ENCODE data around the gene DPYD.

DNA sequence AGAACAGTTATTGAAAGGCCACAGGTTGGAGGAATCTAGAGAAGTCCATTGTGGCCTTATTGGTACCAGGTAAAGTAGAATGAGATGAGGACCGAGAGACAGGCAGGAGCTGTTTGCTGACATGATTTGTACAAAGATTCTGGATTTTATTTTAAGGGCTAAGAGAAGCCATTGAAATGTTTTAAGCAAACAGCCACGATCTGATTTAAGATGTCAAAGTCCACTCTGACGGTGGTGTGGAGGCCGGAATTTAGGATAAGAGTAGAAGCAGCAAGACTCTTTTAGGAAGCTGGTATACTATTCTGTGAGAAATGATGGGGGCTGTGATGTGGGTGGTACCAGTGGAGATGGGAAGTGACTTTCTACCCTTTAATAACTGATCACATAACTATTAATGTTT lies 418.5 kb downstream of the DPYD start:
- no peak for TF ChIP-seq POLR2AphosphoS5 (IDR thresholded peaks at IDR 0.05; ENCODE audit: low read depth, low read length)
- no peak for TF ChIP-seq POLR2A (IDR thresholded peaks at IDR 0.05; ENCODE audit: low read depth, low read length)
- TF ChIP-seq TAF1 (IDR thresholded peaks at IDR 0.05; ENCODE audit: low read depth, low read length) = no peak
- TF ChIP-seq POU2F2 (IDR thresholded peaks at IDR 0.05; ENCODE audit: low read depth, low read length) = no peak
